ENCODE results near the gene COQ9. TPM values are rescaled to one million over a fixed set of nuclear protein-coding genes. Genes with fewer than 3 reads are reported as not detected.

COQ9 gene
- total RNA-seq, 1 donor from 2014 or later, result 35.7 TPM

GRCh38 chr16:57444711-57445110, 2.6 kb upstream of the COQ9 start:
- intact Hi-C loops (cut with DNase I), result loop anchor here (5.0 to 10.0 kb wide), 2 partner anchors 93 to 290 kb away; partner anchors contain the start of genes CCDC102A and KATNB1

GRCh38 chr16:57445510-57445909, 1.8 kb upstream of the COQ9 start:
- H3K4me3 ChIP-seq, result no peak overlapping the region
- H3K9me3 ChIP-seq, result no peaks in the 10 kb centered on the region
- no peak for DNase-seq (ENCODE audit: low spot score in 2 of 2)
- H3K27me3 ChIP-seq, result no peaks in the 10 kb centered on the region
- peaks cover 0 to 21% of the 10 kb centered on the region in 2 donors for H3K4me1 ChIP-seq
- H3K36me3 ChIP-seq, result no peaks in the 10 kb centered on the region
- no peak for TF ChIP-seq CTCF (IDR thresholded peaks at IDR 0.05)
- H3K27ac ChIP-seq, result no peak overlapping the region
- intact Hi-C loops (cut with DNase I), result loop anchor here (5.0 to 10.0 kb wide), 2 partner anchors 92 to 289 kb away; partner anchors contain the start of genes CCDC102A and KATNB1

More at GRCh38 chr16:57444711-57445110, 2.6 kb upstream of the COQ9 start:
- peaks cover 0 to 21% of the 10 kb centered on the region in 2 donors for H3K4me1 ChIP-seq
- no peak overlapping the region for H3K4me3 ChIP-seq
- DNase-seq (ENCODE audit: low spot score in 2 of 2), result no peak
- no peak overlapping the region for H3K27ac ChIP-seq
- H3K36me3 ChIP-seq, result peaks cover 2 to 8% of the 10 kb centered on the region in 2 donors
- no peaks in the 10 kb centered on the region for H3K27me3 ChIP-seq
- H3K9me3 ChIP-seq, result no peaks in the 10 kb centered on the region
- no peak for TF ChIP-seq CTCF (IDR thresholded peaks at IDR 0.05)

- H3K27me3 ChIP-seq, result no peaks in the 10 kb centered on the region
- H3K36me3 ChIP-seq, result peaks cover 0 to 6% of the 10 kb centered on the region in 2 donors
- intact Hi-C loops (cut with DNase I), result loop anchor here (1.0 to 10.0 kb wide), 5 partner anchors 16 to 288 kb away; partner anchors contain the start of genes CCDC102A, DOK4, KATNB1 and POLR2C
- peak overlapping the region; percentile 90 to 95 for H3K4me3 ChIP-seq
- no peaks in the 10 kb centered on the region for H3K9me3 ChIP-seq
- no peak for TF ChIP-seq CTCF (IDR thresholded peaks at IDR 0.05)
- peak in 1 of 2 donors; percentile 72 for DNase-seq (ENCODE audit: low spot score in 2 of 2)
- peak overlapping the region; percentile 86 to 87 for H3K27ac ChIP-seq
- H3K4me1 ChIP-seq, result peaks cover 0 to 21% of the 10 kb centered on the region in 2 donors
These were observed 621 bp upstream of the COQ9 start for GRCh38 chr16:57446531-57447185.

- Histone ChIP-seq H3K27me3 (no peaks in the 10 kb centered on the region), H3K4me1 (peaks cover 0 to 7% of the 10 kb centered on the region in 2 donors), H3K9me3 (no peaks in the 10 kb centered on the region), H3K4me3 (no peak overlapping the region), H3K27ac (no peak overlapping the region), H3K36me3 (peaks cover 24 to 53% of the 10 kb centered on the region in 2 donors)
- TF ChIP-seq CTCF (IDR thresholded peaks at IDR 0.05), result no peak
- intact Hi-C loops (cut with DNase I), result no loop called here
- DNase-seq (ENCODE audit: low spot score in 2 of 2), result no peak
These were observed 4.7 kb downstream of the COQ9 start for GRCh38 chr16:57452021-57452420.

GRCh38 chr16:57462209-57462977, 15.1 kb downstream of the COQ9 start, which contains the start of gene POLR2C:
Gene POLR2C (plus strand): TSS chr16:57462679. CDS start chr16:57462725, 46 bp downstream.
- intact Hi-C loops (cut with DNase I), result loop anchor here (1.0 kb wide), 2 partner anchors 15 to 57 kb away; partner anchors contain the start of genes CIAPIN1 and COQ9
- TF ChIP-seq CTCF (IDR thresholded peaks at IDR 0.05), result peak; percentile 96 to 97 (median 97)
- Histone ChIP-seq H3K27ac (peak within 1 kb of the TSS; percentile 79 to 96), H3K4me1 (peaks cover 5 to 18% of the 10 kb centered on the region in 2 donors), H3K4me3 (peak within 1 kb of the TSS; percentile 88 to 100), H3K9me3 (no peaks in the 10 kb centered on the region), H3K36me3 (peaks cover 36 to 66% of the 10 kb centered on the region in 2 donors), H3K27me3 (no peaks in the 10 kb centered on the region)
- peak in 1 of 2 donors; percentile 93 for DNase-seq (ENCODE audit: low spot score in 2 of 2)

Data from ascending aorta (tissue), 2 donors.